GM12878 (cell line): ENCODE data around the gene SLC4A5.

Source experiments
- ATF7 ChIP-seq: fragments of 450-650 bp; IDR thresholded peaks from 2 replicates; pipeline ENCODE4 v1.6.1; 2016; ENCODE audit warnings: low read depth, mild to moderate bottlenecking
- POLR2A ChIP-seq: IDR thresholded peaks from 2 replicates; pipeline ENCODE4 v1.6.1; 2011; ENCODE audit warnings: low read depth, mild to moderate bottlenecking, low read length

GRCh38 chr2:74334931-74335333 lies 8.3 kb downstream of the SLC4A5 start:
- TF ChIP-seq POLR2A (no peak), ATF7 (no peak)
